PFSK-1 (cell line): ENCODE results near the gene IQGAP2.

ENCODE experiments used
- FOXP2 ChIP-seq: optimal IDR thresholded peaks from 2 replicates; pipeline ENCODE3; 2011; ENCODE audit warnings: borderline replicate concordance, control low read depth, inconsistent platforms; ENCODE audit not compliant: insufficient read depth; ENCODE audit errors: extremely low read length, extremely low read depth
- POLR2AphosphoS5 ChIP-seq: IDR thresholded peaks from 2 replicates; pipeline ENCODE4 v1.6.1; 2012; ENCODE audit warnings: low read depth, mild to moderate bottlenecking, control low read depth, low read length, moderate library complexity
- SIN3A ChIP-seq: IDR thresholded peaks from 2 replicates; pipeline ENCODE4 v1.6.1; 2012; ENCODE audit warnings: mild to moderate bottlenecking, low read length, moderate library complexity, borderline replicate concordance; ENCODE audit not compliant: insufficient read depth
- TAF1 ChIP-seq: IDR thresholded peaks from 2 replicates; pipeline ENCODE4 v1.6.1; 2012; ENCODE audit warnings: low read length, control low read depth, borderline replicate concordance; ENCODE audit not compliant: insufficient read depth
- TF ChIP-seq, protein P1 (sequence below), 2 experiments: IDR thresholded peaks; 2 replicates each; pipeline versions ENCODE4 v1.6.1 to v1.8.0; 2011 to 2012; ENCODE audit warnings: low read depth in 2 of 2, low read length in 2 of 2, control low read depth in 1 of 2, inconsistent platforms in 1 of 2, mild to moderate bottlenecking in 1 of 2, moderate library complexity in 1 of 2; ENCODE audit not compliant: insufficient read depth in 1 of 2

IQGAP2 gene

GRCh38 chr5:76679231-76679630, 276.1 kb downstream of the IQGAP2 start:
- TF ChIP-seq FOXP2, result no peak
- TF ChIP-seq POLR2AphosphoS5, result no peak
- TF ChIP-seq, protein P1, sequence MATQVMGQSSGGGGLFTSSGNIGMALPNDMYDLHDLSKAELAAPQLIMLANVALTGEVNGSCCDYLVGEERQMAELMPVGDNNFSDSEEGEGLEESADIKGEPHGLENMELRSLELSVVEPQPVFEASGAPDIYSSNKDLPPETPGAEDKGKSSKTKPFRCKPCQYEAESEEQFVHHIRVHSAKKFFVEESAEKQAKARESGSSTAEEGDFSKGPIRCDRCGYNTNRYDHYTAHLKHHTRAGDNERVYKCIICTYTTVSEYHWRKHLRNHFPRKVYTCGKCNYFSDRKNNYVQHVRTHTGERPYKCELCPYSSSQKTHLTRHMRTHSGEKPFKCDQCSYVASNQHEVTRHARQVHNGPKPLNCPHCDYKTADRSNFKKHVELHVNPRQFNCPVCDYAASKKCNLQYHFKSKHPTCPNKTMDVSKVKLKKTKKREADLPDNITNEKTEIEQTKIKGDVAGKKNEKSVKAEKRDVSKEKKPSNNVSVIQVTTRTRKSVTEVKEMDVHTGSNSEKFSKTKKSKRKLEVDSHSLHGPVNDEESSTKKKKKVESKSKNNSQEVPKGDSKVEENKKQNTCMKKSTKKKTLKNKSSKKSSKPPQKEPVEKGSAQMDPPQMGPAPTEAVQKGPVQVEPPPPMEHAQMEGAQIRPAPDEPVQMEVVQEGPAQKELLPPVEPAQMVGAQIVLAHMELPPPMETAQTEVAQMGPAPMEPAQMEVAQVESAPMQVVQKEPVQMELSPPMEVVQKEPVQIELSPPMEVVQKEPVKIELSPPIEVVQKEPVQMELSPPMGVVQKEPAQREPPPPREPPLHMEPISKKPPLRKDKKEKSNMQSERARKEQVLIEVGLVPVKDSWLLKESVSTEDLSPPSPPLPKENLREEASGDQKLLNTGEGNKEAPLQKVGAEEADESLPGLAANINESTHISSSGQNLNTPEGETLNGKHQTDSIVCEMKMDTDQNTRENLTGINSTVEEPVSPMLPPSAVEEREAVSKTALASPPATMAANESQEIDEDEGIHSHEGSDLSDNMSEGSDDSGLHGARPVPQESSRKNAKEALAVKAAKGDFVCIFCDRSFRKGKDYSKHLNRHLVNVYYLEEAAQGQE (IDR thresholded peaks at IDR 0.05; ENCODE audit: insufficient read depth in 1 of 2, low read depth in 2 of 2, low read length in 2 of 2), result no peak
- TF ChIP-seq TAF1, result no peak
- no peak for TF ChIP-seq SIN3A

- TF ChIP-seq POLR2AphosphoS5 (no peak), FOXP2 (no peak), SIN3A (no peak), TAF1 (no peak)
- TF ChIP-seq, protein P1 (IDR thresholded peaks at IDR 0.05; ENCODE audit: insufficient read depth in 1 of 2, low read depth in 2 of 2, low read length in 2 of 2), result no peak
These were observed 278.2 kb downstream of the IQGAP2 start for GRCh38 chr5:76681287-76681686.

DNA sequence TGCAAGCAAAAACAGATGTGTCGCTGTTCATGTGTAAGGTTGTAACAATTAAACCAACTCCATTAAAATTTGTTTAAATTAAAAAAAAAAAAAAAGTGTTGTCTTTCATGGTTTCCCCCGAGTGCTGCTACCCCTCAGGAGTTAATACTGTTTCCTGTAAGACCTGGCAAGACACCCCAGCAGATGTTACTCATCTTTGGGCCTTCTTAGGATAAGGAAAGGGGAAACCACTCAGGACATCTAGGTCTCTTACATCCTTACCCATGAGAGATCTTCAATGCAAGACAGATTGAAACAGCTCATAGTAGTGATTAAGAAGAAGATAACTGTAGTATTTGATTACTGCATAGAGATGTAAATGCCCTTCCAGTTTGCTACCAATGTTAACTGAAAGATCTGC, 279.3 kb downstream of the IQGAP2 start:
- TF ChIP-seq, protein P1 (IDR thresholded peaks at IDR 0.05; ENCODE audit: insufficient read depth in 1 of 2, low read depth in 2 of 2, low read length in 2 of 2), result no peak
- no peak for TF ChIP-seq TAF1
- TF ChIP-seq SIN3A, result no peak
- no peak for TF ChIP-seq FOXP2
- no peak for TF ChIP-seq POLR2AphosphoS5

GRCh38 chr5:76683816-76684731, 281.0 kb downstream of the IQGAP2 start:
- TF ChIP-seq TAF1 (no peak), SIN3A (no peak), POLR2AphosphoS5 (no peak), FOXP2 (no peak)
- TF ChIP-seq, protein P1 (IDR thresholded peaks at IDR 0.05; ENCODE audit: insufficient read depth in 1 of 2, low read depth in 2 of 2, low read length in 2 of 2), result no peak
